Stimulated activated naive CD8-positive, alpha-beta T cell treated with anti-CD3 and anti-CD28 coated beads, Interleukin-15, Interleukin-2, amounts not matched to agents 100 U/mL and 50 U/mL, for 24 hours (primary cell): ENCODE results near the gene RBKS.
"Not testable (repeated sequence)": the region's sequence is repeated elsewhere in the genome, so short reads cannot be mapped to it uniquely, and the experiment has no call there.

ENCODE experiments used
- ATAC-seq: fragments of 150-1000 bp; cut with Tn5 transposase; one replicate; pipeline ENCODE4 v1.10.0; 2021
- DNase-seq: peaks from one replicate; pipeline ENCODE4 v3.0.0; 2021

The RBKS gene

GRCh38 chr2:27798948-27799645, 91.1 kb downstream of the RBKS start:
- ATAC-seq (no peak), DNase-seq (no peak)

DNA sequence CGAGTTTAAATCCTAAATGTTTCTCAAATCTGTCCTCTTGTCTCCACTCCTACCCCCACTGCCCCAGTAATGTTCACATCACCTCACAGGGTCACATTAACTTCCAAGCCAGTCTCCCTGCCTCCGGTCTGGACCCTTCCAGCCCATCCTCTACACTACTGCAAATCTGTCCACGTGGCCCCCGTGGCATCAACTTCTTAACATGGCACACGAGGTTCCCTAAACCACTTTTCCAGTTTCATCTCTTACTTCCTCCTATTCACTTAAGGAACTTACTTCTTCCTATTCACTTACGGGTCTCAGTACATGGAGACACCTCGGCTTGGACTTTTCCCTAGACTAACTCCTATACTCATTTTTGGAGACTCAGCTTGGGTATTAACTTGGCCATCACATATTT, 91.7 kb downstream of the RBKS start:
- ATAC-seq (no peak), DNase-seq (no peak)

- ATAC-seq (no peak), DNase-seq (no peak)
Measured at GRCh38 chr2:27797841-27798240, 92.3 kb downstream of the RBKS start.

- no peak for DNase-seq
- no peak for ATAC-seq
Measured at GRCh38 chr2:27796791-27797765, 93.1 kb downstream of the RBKS start.

- ATAC-seq (no peak), DNase-seq (no peak)
Measured at GRCh38 chr2:27795868-27796277, 94.3 kb downstream of the RBKS start.

- ATAC-seq, result no peak
- DNase-seq, result no peak
Measured at GRCh38 chr2:27795093-27795834, 94.9 kb downstream of the RBKS start.

- ATAC-seq (no peak), DNase-seq (no peak)
Measured at GRCh38 chr2:27792759-27793158, 97.4 kb downstream of the RBKS start.

DNA sequence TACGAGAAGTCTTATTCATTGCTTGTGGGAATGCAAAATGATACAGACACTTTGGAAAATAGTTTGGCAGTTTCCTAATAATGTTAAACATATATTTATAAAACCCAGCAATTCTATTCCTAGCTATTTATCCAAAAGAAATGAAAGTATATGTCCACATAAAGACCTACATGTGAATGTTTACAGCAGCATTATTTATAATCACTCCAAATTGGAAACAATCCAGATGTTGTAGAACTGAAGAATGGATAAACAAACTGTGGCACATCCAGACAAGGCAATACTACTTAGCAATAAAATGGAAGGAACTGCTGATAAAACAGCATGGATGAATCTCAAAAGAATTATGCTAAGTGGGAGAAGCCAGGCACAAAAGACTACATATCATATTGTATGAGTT, 99.4 kb downstream of the RBKS start:
- DNase-seq (no peak), ATAC-seq (no peak)

DNA sequence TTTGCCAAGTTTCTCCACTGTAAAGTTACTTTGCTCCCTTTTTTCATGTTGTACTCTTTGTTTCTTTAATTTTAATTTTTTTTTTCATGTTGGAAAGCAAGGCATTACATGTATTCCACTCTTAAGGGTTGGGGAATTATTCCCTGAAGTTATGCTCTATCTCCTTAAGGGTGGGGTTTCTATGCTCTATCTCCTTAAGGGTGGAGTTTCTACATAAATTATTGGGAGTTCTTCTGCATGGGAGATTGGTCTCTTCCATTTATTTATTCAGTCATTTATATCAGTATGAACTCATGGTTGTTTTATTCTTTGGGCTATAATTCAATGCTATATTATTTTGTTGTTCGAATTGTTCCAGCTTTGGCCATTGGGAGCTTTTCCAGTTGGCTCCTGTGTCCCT, 107.5 kb downstream of the RBKS start:
- DNase-seq (no peak), ATAC-seq (no peak)

DNA sequence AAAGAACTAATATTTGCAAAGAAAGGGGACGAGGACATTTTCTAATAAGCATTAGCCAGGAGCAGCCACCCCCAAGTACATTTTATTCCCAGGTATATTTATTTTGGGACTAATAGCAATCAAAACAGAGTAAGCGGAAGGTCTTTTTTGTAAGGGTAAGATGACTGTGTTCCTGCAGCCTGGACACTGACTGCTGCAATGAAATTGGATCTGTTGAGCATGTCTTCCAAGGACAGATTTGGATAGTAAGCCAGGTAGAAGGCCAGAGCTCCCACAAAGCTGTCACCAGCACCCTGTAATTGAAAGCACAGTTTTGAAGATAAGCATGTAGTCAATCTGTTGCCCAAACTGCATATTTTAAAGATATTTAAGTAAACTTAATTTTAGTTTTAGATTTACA, 108.7 kb downstream of the RBKS start:
- DNase-seq (no peak), ATAC-seq (no peak)

- no peak for ATAC-seq
Measured at GRCh38 chr2:27779417-27780055, 110.7 kb downstream of the RBKS start.

DNA sequence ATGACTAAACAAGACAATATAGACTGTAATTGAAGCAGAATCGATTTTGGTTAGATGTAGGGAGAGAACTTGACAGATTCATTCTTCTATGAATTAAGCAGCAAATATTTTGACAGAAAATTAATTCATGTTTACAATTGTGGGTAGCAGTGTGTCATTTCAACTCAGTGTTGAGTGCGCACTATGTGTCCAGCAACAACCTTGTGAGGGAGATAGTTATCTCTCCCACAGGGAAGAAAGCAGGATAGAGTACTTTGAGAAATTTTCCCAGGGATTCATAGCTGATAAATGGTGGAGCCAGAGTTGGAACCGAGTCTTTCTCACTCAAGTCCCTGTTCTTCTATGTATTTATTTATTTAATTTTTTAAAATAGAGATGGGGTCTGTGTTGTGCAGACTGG, 113.5 kb downstream of the RBKS start:
- ATAC-seq (no peak), DNase-seq (no peak)

More at GRCh38 chr2:27779417-27780055, 110.7 kb downstream of the RBKS start:
- DNase-seq, result no peak

- DNase-seq (no peak), ATAC-seq (no peak)
Measured at GRCh38 chr2:27776097-27776496, 114.1 kb downstream of the RBKS start.

- ATAC-seq, result no peak
- DNase-seq, result no peak
Measured at GRCh38 chr2:27773959-27774358, 116.2 kb downstream of the RBKS start.

GRCh38 chr2:27772804-27773203, 117.4 kb downstream of the RBKS start:
- no peak for DNase-seq
- ATAC-seq, result no peak

- ATAC-seq (peak; percentile 98), DNase-seq (peak; percentile 95)
Measured at GRCh38 chr2:27771548-27772335, 118.4 kb downstream of the RBKS start, which contains the start of gene MRPL33. Gene MRPL33 (plus strand): TSS chr2:27771719. CDS start chr2:27771778, 59 bp downstream.

GRCh38 chr2:27771202-27771547, 119.0 kb downstream of the RBKS start:
- DNase-seq (no peak), ATAC-seq (no peak)

GRCh38 chr2:27766287-27766661, 123.9 kb downstream of the RBKS start:
- DNase-seq (no peak), ATAC-seq (no peak)

DNA sequence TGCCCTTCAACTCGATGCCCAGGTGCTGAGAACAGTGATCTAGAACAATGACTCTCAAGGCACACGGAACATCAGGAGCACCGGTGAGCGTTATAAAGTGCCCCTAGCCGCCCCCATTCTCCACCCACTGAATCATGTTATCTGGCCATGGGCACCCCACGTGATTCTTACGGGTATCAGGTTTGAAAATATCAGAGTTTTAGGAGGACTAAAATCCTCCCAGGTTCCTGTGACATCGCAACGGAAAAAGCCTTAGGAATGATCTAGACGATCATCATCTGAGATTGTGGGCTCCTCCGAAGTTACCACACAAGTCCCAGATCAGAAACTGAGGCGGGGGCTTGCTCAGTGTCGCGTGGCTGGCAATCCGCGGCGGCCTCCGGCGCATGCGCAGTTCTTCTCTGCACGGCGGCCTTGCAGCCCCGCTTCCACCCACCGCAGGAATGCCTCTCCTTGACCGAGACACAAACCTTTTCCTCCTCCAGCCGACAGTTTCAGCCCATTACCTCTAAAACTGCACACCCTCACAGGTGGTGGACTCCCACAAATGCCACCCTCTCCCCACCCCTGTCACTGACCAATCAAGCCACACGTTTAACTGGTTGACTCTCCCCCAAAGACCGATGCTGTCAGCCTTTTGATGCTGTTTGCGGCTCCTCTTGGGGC, 124.4 kb downstream of the RBKS start:
- DNase-seq, result peak; percentile 64

DNA sequence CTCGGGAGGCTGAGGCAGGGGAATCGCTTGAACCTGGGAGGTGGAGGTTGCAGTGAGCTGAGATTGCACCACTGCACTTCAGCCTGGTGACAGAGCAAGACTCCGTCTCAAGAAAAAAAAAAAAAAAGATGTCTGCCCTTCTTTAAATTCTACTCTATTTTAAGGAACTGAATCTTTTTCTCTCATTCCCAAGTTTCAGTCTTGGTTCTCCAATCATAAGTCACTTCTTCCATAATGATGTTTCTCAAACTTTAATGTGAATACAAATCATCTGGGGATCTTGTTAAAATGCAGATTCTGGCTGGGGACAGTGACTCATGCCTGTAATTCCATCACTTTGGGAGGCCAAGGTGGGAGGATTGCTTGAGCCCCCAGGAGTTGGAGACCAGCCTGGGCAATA, 125.7 kb downstream of the RBKS start:
- not testable (repeated sequence) for ATAC-seq, DNase-seq

More for the DNA sequence above, 124.4 kb downstream of the RBKS start:
- peak; percentile 48 for ATAC-seq

DNA sequence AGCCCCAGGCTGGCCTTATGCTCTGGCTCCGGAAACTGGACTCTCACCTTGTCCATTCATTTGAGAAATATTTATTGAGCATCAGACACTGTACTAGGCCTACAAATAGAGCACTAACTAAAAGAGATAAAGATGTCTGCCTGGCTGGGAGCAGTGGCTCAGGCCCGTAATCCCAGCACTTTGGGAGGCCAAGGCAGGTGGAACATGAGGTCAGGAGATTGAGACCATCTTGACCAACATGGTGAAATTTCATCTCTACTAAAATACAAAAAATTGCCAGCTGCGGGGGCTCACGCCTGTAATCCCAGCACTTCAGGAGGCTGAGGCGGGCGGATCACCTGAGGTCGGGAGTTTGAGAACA, 126.3 kb downstream of the RBKS start:
- ATAC-seq (no peak), DNase-seq (no peak)
